Stimulated activated memory B cell treated with anti-CD40 and anti-IgM and Interleukin-4, amounts not matched to agents 10 μg/mL and 1 μg/mL and 100 μg/mL, for 72 hours (primary cell): ENCODE data around the gene TEAD4.

Source experiments
- ATAC-seq: fragments of 150-1000 bp; cut with Tn5 transposase; 2 replicates; pipeline ENCODE4 v1.10.0; 2021
- H3K27ac Mint-ChIP-seq: one replicate; pipeline ENCODE4 v1.8.0; 2022; ENCODE audit warnings: mild to moderate bottlenecking, mixed read lengths
- H3K27me3 Mint-ChIP-seq: one replicate; pipeline ENCODE4 v1.8.0; 2022; ENCODE audit warnings: mixed read lengths
- H3K36me3 Mint-ChIP-seq: one replicate; pipeline ENCODE4 v1.8.0; 2022; ENCODE audit warnings: mixed read lengths
- H3K4me1 Mint-ChIP-seq: one replicate; pipeline ENCODE4 v1.8.0; 2022; ENCODE audit warnings: mixed read lengths
- H3K4me3 Mint-ChIP-seq: one replicate; pipeline ENCODE4 v1.8.0; 2022; ENCODE audit warnings: mild to moderate bottlenecking, moderate library complexity, mixed read lengths
- H3K9me3 Mint-ChIP-seq: one replicate; pipeline ENCODE4 v1.8.0; 2022; ENCODE audit warnings: mixed read lengths

TEAD4 gene

GRCh38 chr12:3003357-3003992, 44.3 kb downstream of the TEAD4 start:
- Mint-ChIP-seq H3K4me1 (no peaks in the 10 kb centered on the region), H3K27ac (no peak overlapping the region), H3K9me3 (no peaks in the 10 kb centered on the region), H3K36me3 (no peaks in the 10 kb centered on the region), H3K4me3 (no peak overlapping the region), H3K27me3 (peaks cover 9% of the 10 kb centered on the region)
- ATAC-seq, result no peak

- ATAC-seq, result no peak
- Mint-ChIP-seq H3K27ac (no peak overlapping the region), H3K4me1 (no peaks in the 10 kb centered on the region), H3K9me3 (no peaks in the 10 kb centered on the region), H3K36me3 (no peaks in the 10 kb centered on the region), H3K27me3 (peaks cover 3% of the 10 kb centered on the region), H3K4me3 (no peak overlapping the region)
Observed at GRCh38 chr12:3004655-3005565, 45.7 kb downstream of the TEAD4 start.

GRCh38 chr12:3005736-3006135, 46.5 kb downstream of the TEAD4 start:
- H3K36me3 Mint-ChIP-seq, result no peaks in the 10 kb centered on the region
- H3K4me1 Mint-ChIP-seq, result no peaks in the 10 kb centered on the region
- H3K4me3 Mint-ChIP-seq, result no peak overlapping the region
- no peaks in the 10 kb centered on the region for H3K27me3 Mint-ChIP-seq
- ATAC-seq, result no peak
- no peak overlapping the region for H3K27ac Mint-ChIP-seq
- no peaks in the 10 kb centered on the region for H3K9me3 Mint-ChIP-seq

- no peak overlapping the region for H3K4me3 Mint-ChIP-seq
- no peaks in the 10 kb centered on the region for H3K9me3 Mint-ChIP-seq
- ATAC-seq, result no peak
- H3K4me1 Mint-ChIP-seq, result no peaks in the 10 kb centered on the region
- no peaks in the 10 kb centered on the region for H3K36me3 Mint-ChIP-seq
- no peaks in the 10 kb centered on the region for H3K27me3 Mint-ChIP-seq
- H3K27ac Mint-ChIP-seq, result no peak overlapping the region
Observed at GRCh38 chr12:3009780-3010179, 50.6 kb downstream of the TEAD4 start.

- no peak overlapping the region for H3K4me3 Mint-ChIP-seq
- H3K9me3 Mint-ChIP-seq, result no peaks in the 10 kb centered on the region
- no peaks in the 10 kb centered on the region for H3K36me3 Mint-ChIP-seq
- H3K27me3 Mint-ChIP-seq, result no peaks in the 10 kb centered on the region
- no peaks in the 10 kb centered on the region for H3K4me1 Mint-ChIP-seq
- no peak for ATAC-seq
- H3K27ac Mint-ChIP-seq, result no peak overlapping the region
Observed at GRCh38 chr12:3010214-3010930, 51.2 kb downstream of the TEAD4 start.

- no peaks in the 10 kb centered on the region for H3K4me1 Mint-ChIP-seq
- H3K27ac Mint-ChIP-seq, result no peak overlapping the region
- H3K27me3 Mint-ChIP-seq, result no peaks in the 10 kb centered on the region
- no peak overlapping the region for H3K4me3 Mint-ChIP-seq
- no peaks in the 10 kb centered on the region for H3K9me3 Mint-ChIP-seq
- no peak for ATAC-seq
- no peaks in the 10 kb centered on the region for H3K36me3 Mint-ChIP-seq
Observed at GRCh38 chr12:3012786-3013185, 53.6 kb downstream of the TEAD4 start.

- Mint-ChIP-seq H3K36me3 (no peaks in the 10 kb centered on the region), H3K27me3 (peaks cover 5% of the 10 kb centered on the region), H3K9me3 (no peaks in the 10 kb centered on the region), H3K4me3 (no peak overlapping the region), H3K4me1 (no peaks in the 10 kb centered on the region), H3K27ac (no peak overlapping the region)
- ATAC-seq, result no peak
Observed at GRCh38 chr12:3014641-3015040, 55.4 kb downstream of the TEAD4 start.

- Mint-ChIP-seq H3K27ac (no peak overlapping the region), H3K9me3 (no peaks in the 10 kb centered on the region), H3K4me1 (no peaks in the 10 kb centered on the region), H3K4me3 (no peak overlapping the region), H3K36me3 (no peaks in the 10 kb centered on the region), H3K27me3 (peaks cover 12% of the 10 kb centered on the region)
- no peak for ATAC-seq
Observed at GRCh38 chr12:3015356-3015755, 56.2 kb downstream of the TEAD4 start.

GRCh38 chr12:3016191-3016590, 57.0 kb downstream of the TEAD4 start:
- no peak for ATAC-seq
- Mint-ChIP-seq H3K27me3 (peaks cover 20% of the 10 kb centered on the region), H3K4me3 (no peak overlapping the region), H3K27ac (no peak overlapping the region), H3K9me3 (no peaks in the 10 kb centered on the region), H3K4me1 (no peaks in the 10 kb centered on the region), H3K36me3 (no peaks in the 10 kb centered on the region)

- Mint-ChIP-seq H3K9me3 (no peaks in the 10 kb centered on the region), H3K36me3 (no peaks in the 10 kb centered on the region), H3K27ac (no peak overlapping the region), H3K4me1 (no peaks in the 10 kb centered on the region), H3K27me3 (peaks cover 26% of the 10 kb centered on the region), H3K4me3 (no peak overlapping the region)
- ATAC-seq, result no peak
Observed at GRCh38 chr12:3017281-3017680, 58.1 kb downstream of the TEAD4 start.

- Mint-ChIP-seq H3K27ac (no peak overlapping the region), H3K27me3 (peaks cover 26% of the 10 kb centered on the region), H3K4me1 (no peaks in the 10 kb centered on the region), H3K36me3 (no peaks in the 10 kb centered on the region), H3K4me3 (no peak overlapping the region), H3K9me3 (no peaks in the 10 kb centered on the region)
- peak; percentile 4 for ATAC-seq
Observed at GRCh38 chr12:3018284-3019004, 59.2 kb downstream of the TEAD4 start.

GRCh38 chr12:3019005-3019680, 59.9 kb downstream of the TEAD4 start:
- Mint-ChIP-seq H3K4me1 (no peaks in the 10 kb centered on the region), H3K9me3 (no peaks in the 10 kb centered on the region), H3K27ac (no peak overlapping the region), H3K27me3 (peaks cover 26% of the 10 kb centered on the region), H3K36me3 (no peaks in the 10 kb centered on the region), H3K4me3 (no peak overlapping the region)
- peak; percentile 10 for ATAC-seq

GRCh38 chr12:3020399-3020798, 61.2 kb downstream of the TEAD4 start:
- no peak overlapping the region for H3K27ac Mint-ChIP-seq
- no peaks in the 10 kb centered on the region for H3K4me1 Mint-ChIP-seq
- peaks cover 26% of the 10 kb centered on the region for H3K27me3 Mint-ChIP-seq
- no peaks in the 10 kb centered on the region for H3K36me3 Mint-ChIP-seq
- H3K4me3 Mint-ChIP-seq, result no peak overlapping the region
- no peaks in the 10 kb centered on the region for H3K9me3 Mint-ChIP-seq
- ATAC-seq, result peak; percentile 34

- Mint-ChIP-seq H3K36me3 (no peaks in the 10 kb centered on the region), H3K4me1 (no peaks in the 10 kb centered on the region), H3K4me3 (no peak overlapping the region), H3K27ac (no peak overlapping the region), H3K9me3 (no peaks in the 10 kb centered on the region), H3K27me3 (peaks cover 26% of the 10 kb centered on the region)
- no peak for ATAC-seq
Observed at GRCh38 chr12:3020850-3021435, 61.7 kb downstream of the TEAD4 start.
